ENCODE results near the gene MGAT5.

MGAT5 gene

GRCh38 chr2:134432435-134432883, 178.6 kb downstream of the MGAT5 start:
- H4K20me1 ChIP-seq (ENCODE audit: insufficient read depth): no peaks in the 10 kb centered on the region
- no peak overlapping the region for H3K4me3 ChIP-seq (IDR thresholded peaks at IDR 0.05; ENCODE audit: insufficient read depth, low read depth, low read length)
- H3K27ac ChIP-seq: no peak overlapping the region
- no peak overlapping the region for H2AFZ ChIP-seq (ENCODE audit: low read depth)
- no peaks in the 10 kb centered on the region for H3K27me3 ChIP-seq (ENCODE audit: insufficient read depth, low read depth)
- no peak overlapping the region for H3K4me2 ChIP-seq
- no peak overlapping the region for H3K9ac ChIP-seq
- no peak for TF ChIP-seq CTCF (conservative IDR thresholded peaks at IDR 0.05; ENCODE audit: low read depth, low read length)
- no peaks in the 10 kb centered on the region for H3K4me1 ChIP-seq (ENCODE audit: low read depth, poor library complexity, severe bottlenecking)
- H3K36me3 ChIP-seq (ENCODE audit: insufficient read depth): no peaks in the 10 kb centered on the region
- no peaks in the 10 kb centered on the region for H3K79me2 ChIP-seq (ENCODE audit: insufficient read depth, low read depth)

GRCh38 chr2:134433469-134433868, 179.6 kb downstream of the MGAT5 start:
- TF ChIP-seq CTCF (conservative IDR thresholded peaks at IDR 0.05; ENCODE audit: low read depth, low read length): no peak
- H3K27ac ChIP-seq: no peak overlapping the region
- no peak overlapping the region for H3K9ac ChIP-seq
- H3K79me2 ChIP-seq (ENCODE audit: insufficient read depth, low read depth): no peaks in the 10 kb centered on the region
- H4K20me1 ChIP-seq (ENCODE audit: insufficient read depth): no peaks in the 10 kb centered on the region
- no peaks in the 10 kb centered on the region for H3K27me3 ChIP-seq (ENCODE audit: insufficient read depth, low read depth)
- H3K4me3 ChIP-seq (IDR thresholded peaks at IDR 0.05; ENCODE audit: insufficient read depth, low read depth, low read length): no peak overlapping the region
- no peak overlapping the region for H2AFZ ChIP-seq (ENCODE audit: low read depth)
- no peaks in the 10 kb centered on the region for H3K36me3 ChIP-seq (ENCODE audit: insufficient read depth)
- no peaks in the 10 kb centered on the region for H3K4me1 ChIP-seq (ENCODE audit: low read depth, poor library complexity, severe bottlenecking)
- H3K4me2 ChIP-seq: no peak overlapping the region

GRCh38 chr2:134433979-134434378, 180.1 kb downstream of the MGAT5 start:
- Histone ChIP-seq H3K4me2 (no peak overlapping the region), H3K9ac (no peak overlapping the region), H4K20me1 (ENCODE audit: insufficient read depth) (no peaks in the 10 kb centered on the region), H3K4me1 (ENCODE audit: low read depth, poor library complexity, severe bottlenecking) (no peaks in the 10 kb centered on the region), H3K36me3 (ENCODE audit: insufficient read depth) (no peaks in the 10 kb centered on the region), H3K27me3 (ENCODE audit: insufficient read depth, low read depth) (no peaks in the 10 kb centered on the region), H3K27ac (no peak overlapping the region), H3K79me2 (ENCODE audit: insufficient read depth, low read depth) (no peaks in the 10 kb centered on the region), H3K4me3 (IDR thresholded peaks at IDR 0.05; ENCODE audit: insufficient read depth, low read depth, low read length) (no peak overlapping the region), H2AFZ (ENCODE audit: low read depth) (no peak overlapping the region)
- TF ChIP-seq CTCF (conservative IDR thresholded peaks at IDR 0.05; ENCODE audit: low read depth, low read length): no peak

GRCh38 chr2:134435505-134435904, 181.6 kb downstream of the MGAT5 start:
- no peaks in the 10 kb centered on the region for H3K79me2 ChIP-seq (ENCODE audit: insufficient read depth, low read depth)
- no peak overlapping the region for H3K4me3 ChIP-seq (IDR thresholded peaks at IDR 0.05; ENCODE audit: insufficient read depth, low read depth, low read length)
- no peaks in the 10 kb centered on the region for H3K4me1 ChIP-seq (ENCODE audit: low read depth, poor library complexity, severe bottlenecking)
- H3K27ac ChIP-seq: no peak overlapping the region
- no peak overlapping the region for H2AFZ ChIP-seq (ENCODE audit: low read depth)
- H3K27me3 ChIP-seq (ENCODE audit: insufficient read depth, low read depth): no peaks in the 10 kb centered on the region
- H3K4me2 ChIP-seq: no peak overlapping the region
- no peak for TF ChIP-seq CTCF (conservative IDR thresholded peaks at IDR 0.05; ENCODE audit: low read depth, low read length)
- H4K20me1 ChIP-seq (ENCODE audit: insufficient read depth): no peaks in the 10 kb centered on the region
- no peak overlapping the region for H3K9ac ChIP-seq
- no peaks in the 10 kb centered on the region for H3K36me3 ChIP-seq (ENCODE audit: insufficient read depth)
